Measurements from ENCODE around the gene ATP6AP2.

Gene ATP6AP2

GRCh38 chrX:40646489-40647306 is 65.9 kb downstream of the ATP6AP2 start:
- peak; percentile 44 for DNase-seq

- peak; percentile 92 for DNase-seq
Measured at GRCh38 chrX:40647307-40648197, 66.8 kb downstream of the ATP6AP2 start, which contains the start of gene CXorf38. Gene CXorf38 (minus strand): TSS chrX:40647561. CDS start chrX:40647520, 41 bp downstream.

- DNase-seq, result peak; percentile 75
Measured at GRCh38 chrX:40651620-40652223, 71.0 kb downstream of the ATP6AP2 start.

GRCh38 chrX:40652664-40653063 is 71.9 kb downstream of the ATP6AP2 start:
- DNase-seq, result no peak

- DNase-seq, result no peak
Measured at GRCh38 chrX:40653535-40653934, 72.8 kb downstream of the ATP6AP2 start.
